ENCODE data around the gene SLC29A2. TPM values are rescaled to one million over a fixed set of nuclear protein-coding genes. Genes with fewer than 3 reads are reported as not detected.

The SLC29A2 gene
- total RNA-seq, 1 experiment from 2014 or later = 40.4 TPM

DNA sequence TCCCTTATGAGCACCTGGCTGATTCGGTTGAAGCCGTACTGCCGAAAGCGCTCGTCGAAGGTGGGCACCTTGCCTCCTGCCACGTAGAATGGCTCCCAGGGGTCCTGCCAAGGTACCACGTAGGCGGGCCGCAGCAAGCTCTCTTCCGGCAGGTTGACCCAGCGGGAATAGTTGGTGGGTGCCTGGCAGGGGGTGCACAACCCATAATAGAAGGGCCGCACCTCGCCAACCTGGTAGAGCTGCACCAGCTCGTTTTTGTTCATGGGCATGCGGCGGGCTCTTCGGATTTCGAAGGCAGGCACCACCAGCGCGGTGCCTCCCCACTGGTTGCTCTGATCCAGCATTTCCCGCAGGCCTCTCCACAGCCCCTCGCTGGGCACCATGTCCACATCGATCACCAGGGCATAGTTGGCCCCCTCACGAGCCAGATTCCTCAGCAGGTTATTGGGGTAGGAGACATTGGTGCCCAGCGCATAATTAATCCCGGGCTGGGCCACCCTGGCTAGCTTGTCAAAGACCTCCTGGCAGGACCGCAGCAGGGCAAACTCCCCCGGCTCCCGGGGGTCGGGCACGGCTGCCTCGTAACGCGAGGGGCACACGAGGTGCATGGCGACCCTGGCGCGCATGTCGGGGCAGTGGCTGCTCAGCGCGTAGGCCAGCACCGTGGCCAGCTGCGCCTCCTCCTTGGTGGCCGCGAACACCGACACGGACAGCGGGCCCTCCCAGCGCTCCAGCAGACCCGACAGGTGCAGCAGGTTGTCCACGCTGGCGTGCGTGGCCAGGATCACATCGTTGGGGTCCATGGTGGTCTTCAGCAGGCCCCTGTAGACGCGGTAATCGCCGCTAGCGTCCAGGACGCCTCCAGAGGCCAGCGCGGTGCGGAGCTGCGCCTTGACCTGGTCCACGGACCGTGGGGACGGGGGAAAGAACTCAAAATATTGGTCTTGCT lies 24.8 kb downstream of the SLC29A2 start:
- CTCF ChIA-PET = interaction anchor here (0.5 to 1.9 kb wide), 2 partner anchors 13 to 39 kb away, joined by 6 to 8 read pairs; no protein-coding TSS in a partner anchor
- BruUV-seq (replicated peaks) = no TSS peak

DNA sequence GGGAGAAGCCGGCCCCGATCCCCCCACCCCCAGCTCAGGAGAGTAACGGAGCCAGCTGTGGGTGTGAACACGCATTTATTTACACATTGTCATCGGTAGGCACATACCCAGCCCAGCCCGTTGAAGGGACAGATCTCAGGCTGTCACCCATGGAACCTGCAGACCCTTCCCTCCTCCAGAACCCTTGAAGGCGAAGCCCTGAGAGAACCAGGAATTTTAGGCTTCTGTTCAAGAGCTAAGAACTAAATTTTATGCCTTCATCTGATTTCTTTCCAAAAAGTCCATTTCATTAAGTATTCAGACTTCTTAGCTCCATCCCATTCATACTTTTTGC lies 26.3 kb downstream of the SLC29A2 start:
- H3K4me1 Mint-ChIP-seq (ENCODE audit: low read depth, unreplicated experiment) = peaks cover 14% of the 10 kb centered on the region
- no TSS peak for BruUV-seq (replicated peaks)
- peak overlapping the region; percentile 94 for H3K27ac Mint-ChIP-seq (ENCODE audit: unreplicated experiment)
- intact Hi-C loops (cut with micrococcal nuclease; ENCODE audit: unreplicated experiment) = no loop called here
- H3K27me3 Mint-ChIP-seq (ENCODE audit: unreplicated experiment) = no peaks in the 10 kb centered on the region
- H3K9me3 Mint-ChIP-seq (ENCODE audit: low read depth, unreplicated experiment) = no peaks in the 10 kb centered on the region
- peak overlapping the region; percentile 91 for H3K4me3 Mint-ChIP-seq (ENCODE audit: low read depth, unreplicated experiment)
- peaks cover 45% of the 10 kb centered on the region for H3K36me3 Mint-ChIP-seq (ENCODE audit: insufficient read depth, unreplicated experiment)
- no peak for TF ChIP-seq CTCF (IDR thresholded peaks at IDR 0.05; ENCODE audit: unreplicated experiment)
- no peak for DNase-seq
- CTCF ChIA-PET = interaction anchor here (1.3 kb wide), 1 partner anchor 17 kb away, joined by 3 read pairs; no protein-coding TSS in a partner anchor

More for the DNA sequence above, 24.8 kb downstream of the SLC29A2 start:
- no peaks in the 10 kb centered on the region for H3K27me3 Mint-ChIP-seq (ENCODE audit: unreplicated experiment)
- intact Hi-C loops (cut with micrococcal nuclease; ENCODE audit: unreplicated experiment) = no loop called here
- no peaks in the 10 kb centered on the region for H3K9me3 Mint-ChIP-seq (ENCODE audit: low read depth, unreplicated experiment)
- DNase-seq = no peak
- no peak overlapping the region for H3K27ac Mint-ChIP-seq (ENCODE audit: unreplicated experiment)
- H3K36me3 Mint-ChIP-seq (ENCODE audit: insufficient read depth, unreplicated experiment) = peaks cover 45% of the 10 kb centered on the region
- peak overlapping the region; percentile 78 for H3K4me3 Mint-ChIP-seq (ENCODE audit: low read depth, unreplicated experiment)
- peaks cover 24% of the 10 kb centered on the region for H3K4me1 Mint-ChIP-seq (ENCODE audit: low read depth, unreplicated experiment)
- TF ChIP-seq CTCF (IDR thresholded peaks at IDR 0.05; ENCODE audit: unreplicated experiment) = no peak

GRCh38 chr11:66344550-66345315 lies 26.8 kb downstream of the SLC29A2 start, which contains the start of gene BRMS1:
Gene BRMS1, minus strand, starts transcription at chr11:66345104. Its CDS starts 2,870 bp downstream, at chr11:66342234.
- CTCF ChIA-PET = interaction anchor here (1.1 to 1.3 kb wide), 3 partner anchors 18 to 42 kb away, joined by 3 to 4 read pairs (median 3); no protein-coding TSS in a partner anchor
- peaks cover 45% of the 10 kb centered on the region for H3K36me3 Mint-ChIP-seq (ENCODE audit: insufficient read depth, unreplicated experiment)
- peak; percentile 96 for DNase-seq
- peaks cover 14% of the 10 kb centered on the region for H3K4me1 Mint-ChIP-seq (ENCODE audit: low read depth, unreplicated experiment)
- BruUV-seq (replicated peaks) = no TSS peak
- peak within 1 kb of the TSS; percentile 94 for H3K27ac Mint-ChIP-seq (ENCODE audit: unreplicated experiment)
- intact Hi-C loops (cut with micrococcal nuclease; ENCODE audit: unreplicated experiment) = no loop called here
- peak within 1 kb of the TSS; percentile 91 for H3K4me3 Mint-ChIP-seq (ENCODE audit: low read depth, unreplicated experiment)
- TF ChIP-seq CTCF (IDR thresholded peaks at IDR 0.05; ENCODE audit: unreplicated experiment) = no peak
- no peaks in the 10 kb centered on the region for H3K27me3 Mint-ChIP-seq (ENCODE audit: unreplicated experiment)
- no peaks in the 10 kb centered on the region for H3K9me3 Mint-ChIP-seq (ENCODE audit: low read depth, unreplicated experiment)

DNA sequence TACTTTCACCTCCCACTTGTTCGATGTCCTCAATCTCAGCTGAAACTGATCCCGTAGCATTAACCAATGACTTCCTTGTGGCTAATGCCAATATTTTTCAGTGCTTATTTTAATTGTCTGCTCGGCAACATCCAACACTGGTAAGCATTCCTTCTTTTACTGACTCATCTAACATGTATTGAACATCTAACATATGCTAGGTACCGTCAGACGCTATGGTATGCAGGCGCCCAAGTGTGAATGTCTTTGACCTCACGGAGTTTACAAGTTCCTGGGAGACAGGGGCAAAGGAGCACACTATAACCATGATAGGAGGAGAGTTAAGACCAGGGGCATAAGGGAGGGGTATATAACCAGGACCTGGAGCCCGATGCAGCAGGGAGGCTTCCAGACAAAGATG lies 28.4 kb downstream of the SLC29A2 start:
- peaks cover 48% of the 10 kb centered on the region for H3K36me3 Mint-ChIP-seq (ENCODE audit: insufficient read depth, unreplicated experiment)
- H3K4me1 Mint-ChIP-seq (ENCODE audit: low read depth, unreplicated experiment) = peaks cover 14% of the 10 kb centered on the region
- intact Hi-C loops (cut with micrococcal nuclease; ENCODE audit: unreplicated experiment) = no loop called here
- H3K27ac Mint-ChIP-seq (ENCODE audit: unreplicated experiment) = peak overlapping the region; percentile 32
- no peak for DNase-seq
- TF ChIP-seq CTCF (IDR thresholded peaks at IDR 0.05; ENCODE audit: unreplicated experiment) = no peak
- H3K9me3 Mint-ChIP-seq (ENCODE audit: low read depth, unreplicated experiment) = no peaks in the 10 kb centered on the region
- H3K4me3 Mint-ChIP-seq (ENCODE audit: low read depth, unreplicated experiment) = peak overlapping the region; percentile 91
- H3K27me3 Mint-ChIP-seq (ENCODE audit: unreplicated experiment) = no peaks in the 10 kb centered on the region
- BruUV-seq (replicated peaks) = no TSS peak
- CTCF ChIA-PET = no interaction called here
